A673 (cell line): ENCODE data around the gene DKK3. TPM values are rescaled to one million over a fixed set of nuclear protein-coding genes. Genes with fewer than 3 reads are reported as not detected.

ENCODE experiments used
- BruUV-seq: library from RNA; stranded (reverse); fragments of 400-500 nt; replicated peaks from 2 replicates; lab custom pipeline; 2021; lab: Mats Ljungman, UMichigan
- CTCF ChIA-PET: fragments of 300-600 bp; sonication (Branson Sonifier 250); formaldehyde crosslinking; loops from one replicate; lab custom pipeline; 2022; ENCODE audit warnings: antibody characterized with exemption; lab: Charles Lee
- POLR2A ChIA-PET: fragments of 300-600 bp; sonication (Branson Sonifier 250); formaldehyde crosslinking; loops from one replicate; lab custom pipeline; 2022; ENCODE audit warnings: antibody characterized with exemption; ENCODE audit not compliant: low non-redundant PET; lab: Charles Lee
- DNase-seq: peaks from one replicate; pipeline ENCODE4 v3.0.0-alpha.2; 2015; ENCODE audit warnings: low spot score
- H3K27ac ChIP-seq: fragments of 200-600 bp; sonication (generic); 2 replicates; pipeline ENCODE4 v1.5.1; 2016; ENCODE audit warnings: mixed run types, low read depth, mild to moderate bottlenecking, mixed read lengths, antibody characterized with exemption, low read length; ENCODE audit not compliant: poor library complexity, severe bottlenecking
- H3K27me3 ChIP-seq: fragments of 200-600 bp; sonication (generic); replicated peaks from 2 replicates; pipeline ENCODE4 v1.6.1; 2017; ENCODE audit warnings: mixed run types, low read depth, mild to moderate bottlenecking, mixed read lengths, antibody characterized with exemption, low read length; ENCODE audit not compliant: insufficient read depth, poor library complexity
- H3K36me3 ChIP-seq: fragments of 200-600 bp; sonication (generic); 2 replicates; pipeline ENCODE4 v1.6.1; 2016; ENCODE audit warnings: mixed run types, mild to moderate bottlenecking, mixed read lengths, antibody characterized with exemption, low read length; ENCODE audit not compliant: insufficient read depth, poor library complexity, severe bottlenecking
- H3K4me1 ChIP-seq: fragments of 200-600 bp; sonication (generic); 2 replicates; pipeline ENCODE4 v1.6.1; 2017; ENCODE audit warnings: mixed run types, mild to moderate bottlenecking, mixed read lengths, antibody characterized with exemption, low read length; ENCODE audit not compliant: insufficient read depth, poor library complexity, severe bottlenecking
- H3K4me3 ChIP-seq: fragments of 200-600 bp; sonication (generic); 2 replicates; pipeline ENCODE4 v1.5.1; 2016; ENCODE audit warnings: low read depth, mixed run types, mild to moderate bottlenecking, mixed read lengths, low read length; ENCODE audit not compliant: poor library complexity, severe bottlenecking
- H3K9me3 ChIP-seq: fragments of 200-600 bp; sonication (generic); 2 replicates; pipeline ENCODE4 v1.6.1; 2016; ENCODE audit warnings: mixed run types, low read depth, mild to moderate bottlenecking, mixed read lengths, antibody characterized with exemption, low read length; ENCODE audit not compliant: poor library complexity, severe bottlenecking
- EZH2 ChIP-seq: fragments of 200-600 bp; sonication (generic); IDR thresholded peaks from 2 replicates; pipeline ENCODE4 v1.6.1; 2017; ENCODE audit warnings: borderline replicate concordance, low read depth, mild to moderate bottlenecking, mixed read lengths, antibody characterized with exemption, low read length; ENCODE audit not compliant: poor library complexity, severe bottlenecking
- intact Hi-C: fragments of 100-400 bp; cut with micrococcal nuclease; formaldehyde crosslinking; loops from one replicate; pipeline ENCODE4 v1.10.0; 2022; ENCODE audit not compliant: unreplicated experiment
- total RNA-seq: library from RNA; stranded (reverse); gene quantifications from 2 replicates; pipeline ENCODE4 v1.2.3, GENCODE V29; 2021
- TF ChIP-seq, protein P1 (sequence below): fragments of 300-800, 200-600 bp; sonication (generic); conservative IDR thresholded peaks from 2 replicates; pipeline ENCODE4 v1.5.1; 2017; ENCODE audit warnings: low read depth, mild to moderate bottlenecking, antibody characterized with exemption, low read length, moderate library complexity, mixed read lengths

DKK3 gene
- total RNA-seq, 1 experiment from 2014 or later, result 0.77 TPM

DNA sequence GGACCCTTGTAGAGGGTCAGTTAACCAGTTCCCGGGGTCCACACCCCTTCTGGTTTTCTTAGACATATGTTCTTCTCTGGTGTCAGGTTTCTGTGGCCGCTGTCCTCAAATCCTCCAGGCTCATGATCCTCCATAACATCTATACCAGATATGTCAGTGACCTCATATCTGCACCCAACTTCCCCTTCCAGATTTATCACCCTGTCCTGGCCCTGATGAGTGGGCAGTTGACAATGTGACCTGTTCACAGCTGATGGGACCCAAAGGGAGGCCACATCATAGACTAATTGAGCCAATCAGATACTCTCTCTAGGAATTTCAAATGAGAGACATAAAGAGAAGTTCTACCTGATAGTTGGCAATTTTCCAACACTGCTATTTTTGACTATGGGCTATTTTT lies 5.1 kb downstream of the DKK3 start:
- Histone ChIP-seq H3K27me3 (peaks cover 32% of the 10 kb centered on the region), H3K9me3 (no peaks in the 10 kb centered on the region), H3K4me3 (no peak overlapping the region), H3K4me1 (peaks cover 4% of the 10 kb centered on the region), H3K27ac (no peak overlapping the region), H3K36me3 (no peaks in the 10 kb centered on the region)
- no peak for DNase-seq
- TF ChIP-seq, protein P1, sequence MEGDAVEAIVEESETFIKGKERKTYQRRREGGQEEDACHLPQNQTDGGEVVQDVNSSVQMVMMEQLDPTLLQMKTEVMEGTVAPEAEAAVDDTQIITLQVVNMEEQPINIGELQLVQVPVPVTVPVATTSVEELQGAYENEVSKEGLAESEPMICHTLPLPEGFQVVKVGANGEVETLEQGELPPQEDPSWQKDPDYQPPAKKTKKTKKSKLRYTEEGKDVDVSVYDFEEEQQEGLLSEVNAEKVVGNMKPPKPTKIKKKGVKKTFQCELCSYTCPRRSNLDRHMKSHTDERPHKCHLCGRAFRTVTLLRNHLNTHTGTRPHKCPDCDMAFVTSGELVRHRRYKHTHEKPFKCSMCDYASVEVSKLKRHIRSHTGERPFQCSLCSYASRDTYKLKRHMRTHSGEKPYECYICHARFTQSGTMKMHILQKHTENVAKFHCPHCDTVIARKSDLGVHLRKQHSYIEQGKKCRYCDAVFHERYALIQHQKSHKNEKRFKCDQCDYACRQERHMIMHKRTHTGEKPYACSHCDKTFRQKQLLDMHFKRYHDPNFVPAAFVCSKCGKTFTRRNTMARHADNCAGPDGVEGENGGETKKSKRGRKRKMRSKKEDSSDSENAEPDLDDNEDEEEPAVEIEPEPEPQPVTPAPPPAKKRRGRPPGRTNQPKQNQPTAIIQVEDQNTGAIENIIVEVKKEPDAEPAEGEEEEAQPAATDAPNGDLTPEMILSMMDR, result no peak
- no peak for TF ChIP-seq EZH2
- ChIA-PET POLR2A (no interaction called here), CTCF (no interaction called here)
- no TSS peak for BruUV-seq
- intact Hi-C loops, result no loop called here

DNA sequence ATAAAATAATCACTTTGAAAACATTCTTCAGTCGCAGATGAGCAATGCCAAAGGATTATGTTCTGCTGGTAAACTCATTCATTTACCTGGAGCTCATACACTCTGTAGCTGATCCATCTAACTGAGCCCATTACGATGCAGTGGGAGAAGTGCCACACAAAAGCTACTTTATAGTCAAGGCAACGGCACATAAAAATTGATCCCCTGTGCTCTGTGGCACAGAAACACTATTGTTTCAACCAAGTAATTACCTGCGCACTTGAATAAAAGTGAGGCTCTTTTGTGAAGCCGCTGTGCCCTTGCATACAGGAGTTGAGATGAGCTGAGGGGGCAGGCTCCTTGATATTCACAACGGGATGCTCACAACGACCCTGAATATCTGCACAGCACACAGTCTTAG lies 7.2 kb downstream of the DKK3 start:
- no peaks in the 10 kb centered on the region for H3K36me3 ChIP-seq
- H3K4me1 ChIP-seq, result no peaks in the 10 kb centered on the region
- POLR2A ChIA-PET, result no interaction called here
- H3K27me3 ChIP-seq, result peaks cover 20% of the 10 kb centered on the region
- no peaks in the 10 kb centered on the region for H3K9me3 ChIP-seq
- no TSS peak for BruUV-seq
- CTCF ChIA-PET, result no interaction called here
- H3K27ac ChIP-seq, result no peak overlapping the region
- TF ChIP-seq, protein P1, result no peak
- TF ChIP-seq EZH2, result no peak
- intact Hi-C loops, result no loop called here
- H3K4me3 ChIP-seq, result no peak overlapping the region
- no peak for DNase-seq

DNA sequence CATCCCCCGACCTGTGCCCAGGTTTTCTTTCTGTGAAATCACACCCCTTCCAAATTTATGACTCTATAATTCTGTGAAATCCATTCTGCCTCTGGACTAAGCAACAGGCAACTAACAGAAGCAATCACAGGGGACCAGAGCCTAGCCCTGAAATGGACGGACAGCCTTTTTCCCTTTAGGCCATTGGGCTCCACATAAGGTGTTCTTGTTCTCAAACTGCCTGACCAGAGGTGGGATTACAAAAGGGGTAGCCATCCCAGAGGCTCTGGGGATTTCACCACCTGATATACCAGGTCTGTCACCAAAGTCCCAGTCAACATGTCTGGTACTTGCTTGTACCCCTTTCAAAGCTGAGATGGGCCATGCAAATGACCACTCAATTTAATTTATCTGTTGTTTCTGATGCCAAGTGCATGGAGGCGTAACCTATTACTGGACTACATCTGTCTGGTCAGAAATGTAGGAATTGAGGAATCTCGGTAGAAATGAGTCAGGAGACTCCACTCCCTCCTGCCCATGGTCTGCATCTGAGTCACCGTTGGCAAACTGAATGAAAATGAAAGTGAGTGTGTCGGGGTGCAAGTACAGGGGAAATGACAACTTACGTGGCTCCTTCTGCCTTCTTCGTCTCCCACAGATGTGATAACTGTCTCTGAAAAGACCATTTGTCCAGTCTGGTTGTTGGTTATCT lies 10.2 kb downstream of the DKK3 start:
- TF ChIP-seq, protein P1, result no peak
- TF ChIP-seq EZH2, result no peak
- Histone ChIP-seq H3K27ac (no peak overlapping the region), H3K4me1 (no peaks in the 10 kb centered on the region), H3K9me3 (no peaks in the 10 kb centered on the region), H3K4me3 (no peak overlapping the region), H3K36me3 (no peaks in the 10 kb centered on the region), H3K27me3 (no peaks in the 10 kb centered on the region)
- intact Hi-C loops, result no loop called here
- no peak for DNase-seq
- ChIA-PET CTCF (no interaction called here), POLR2A (no interaction called here)
- BruUV-seq, result no TSS peak
